ENCODE measurements around the gene CAPN1.
"Not testable (repeated sequence)": the region's sequence is repeated elsewhere in the genome, so short reads cannot be mapped to it uniquely, and the experiment has no call there.

CAPN1 gene

GRCh38 chr11:65160643-65161042 is 21.1 kb upstream of the CAPN1 start:
- DNase-seq (ENCODE audit: low spot score) = no peak

- DNase-seq (ENCODE audit: low spot score) = no peak
These were observed 18.0 kb upstream of the CAPN1 start for GRCh38 chr11:65163684-65164083.

- no peak for DNase-seq (ENCODE audit: low spot score)
These were observed 16.1 kb upstream of the CAPN1 start for GRCh38 chr11:65165410-65166317.

- no peak for DNase-seq (ENCODE audit: low spot score)
These were observed 14.8 kb upstream of the CAPN1 start for GRCh38 chr11:65166893-65167292.

- DNase-seq (ENCODE audit: low spot score) = no peak
These were observed 14.1 kb upstream of the CAPN1 start for GRCh38 chr11:65167656-65168055.

- DNase-seq (ENCODE audit: low spot score) = no peak
These were observed 12.5 kb upstream of the CAPN1 start for GRCh38 chr11:65169164-65169641.

GRCh38 chr11:65170058-65170534 is 11.6 kb upstream of the CAPN1 start, which contains the start of gene SPDYC:
Gene SPDYC, plus strand, starts transcription at chr11:65170233. Its CDS starts 1,125 bp downstream, at chr11:65171358.
- DNase-seq (ENCODE audit: low spot score) = no peak

- no peak for DNase-seq (ENCODE audit: low spot score)
These were observed 9.1 kb upstream of the CAPN1 start for GRCh38 chr11:65172600-65172999.

- DNase-seq (ENCODE audit: low spot score) = not testable (repeated sequence)
These were observed 7.1 kb upstream of the CAPN1 start for GRCh38 chr11:65174571-65175010.

GRCh38 chr11:65180877-65181568 is 705 bp upstream of the CAPN1 start:
- DNase-seq (ENCODE audit: low spot score) = peak; percentile 70

GRCh38 chr11:65182258-65183170 is 786 bp downstream of the CAPN1 start:
- peak; percentile 50 for DNase-seq (ENCODE audit: low spot score)

- no peak for DNase-seq (ENCODE audit: low spot score)
These were observed 1.6 kb downstream of the CAPN1 start for GRCh38 chr11:65183201-65183891.

- DNase-seq (ENCODE audit: low spot score) = no peak
These were observed 2.4 kb downstream of the CAPN1 start for GRCh38 chr11:65184146-65184545.

GRCh38 chr11:65185171-65185570 is 3.4 kb downstream of the CAPN1 start:
- no peak for DNase-seq (ENCODE audit: low spot score)

GRCh38 chr11:65185869-65186341 is 4.2 kb downstream of the CAPN1 start:
- DNase-seq (ENCODE audit: low spot score) = no peak

GRCh38 chr11:65186701-65187100 is 5.0 kb downstream of the CAPN1 start:
- DNase-seq (ENCODE audit: low spot score) = no peak

- no peak for DNase-seq (ENCODE audit: low spot score)
These were observed 5.5 kb downstream of the CAPN1 start for GRCh38 chr11:65187146-65187675.

- no peak for DNase-seq (ENCODE audit: low spot score)
These were observed 6.3 kb downstream of the CAPN1 start for GRCh38 chr11:65187971-65188461.

- DNase-seq (ENCODE audit: low spot score) = no peak
These were observed 6.8 kb downstream of the CAPN1 start for GRCh38 chr11:65188486-65188885.

- no peak for DNase-seq (ENCODE audit: low spot score)
These were observed 7.5 kb downstream of the CAPN1 start for GRCh38 chr11:65189191-65189590.
